AG04450 (cell line): ENCODE results near the gene SLC19A1. TPM values are rescaled to one million over a fixed set of nuclear protein-coding genes. Genes with fewer than 3 reads are reported as not detected.

Experiments
- CTCF ChIA-PET: fragments of 300-600, 350-600 bp; formaldehyde crosslinking; extraction: SDS; loops from one replicate; lab custom pipeline; 2022; ENCODE audit warnings: antibody characterized with exemption, inconsistent platforms; lab: Charles Lee
- POLR2A ChIA-PET: fragments of 350-600 bp; formaldehyde crosslinking; extraction: SDS; loops from one replicate; lab custom pipeline; 2021; ENCODE audit warnings: antibody characterized with exemption, inconsistent platforms; lab: Yijun Ruan, JAX
- DNase-seq: peaks from one replicate; pipeline ENCODE4 v3.0.0-alpha.2; 2011; ENCODE audit warnings: low read depth, low spot score
- H3K27ac ChIP-seq: one replicate; pipeline ENCODE4 v1.5.1; 2012; ENCODE audit warnings: low read depth, low read length, control low read depth
- H3K27me3 ChIP-seq: one replicate; pipeline ENCODE4 v1.6.0; 2012; ENCODE audit warnings: low read length; ENCODE audit not compliant: control insufficient read depth, insufficient read depth
- H3K4me3 ChIP-seq: 2 replicates; pipeline ENCODE4 v1.5.1; 2011; ENCODE audit warnings: mild to moderate bottlenecking, low read depth, low read length, control low read depth
- H3K9me3 ChIP-seq: 2 replicates; pipeline ENCODE4 v1.5.1; 2012; ENCODE audit warnings: low read length; ENCODE audit not compliant: control insufficient read depth, insufficient read depth
- CTCF ChIP-seq: IDR thresholded peaks from 2 replicates; pipeline ENCODE4 v1.5.1; 2011; ENCODE audit warnings: low read depth, low read length, control low read depth, inconsistent platforms
- polyA plus RNA-seq: library from polyadenylated mRNA; depleted of rRNA; stranded (reverse); fragments of >200 nt; gene quantifications from 2 replicates; pipeline ENCODE4 v1.2.3, GENCODE V29; 2011

Gene SLC19A1
- polyA plus RNA-seq, 1 experiment, result 4.4 TPM

GRCh38 chr21:45521241-45521640 is 21.0 kb downstream of the SLC19A1 start:
- DNase-seq, result no peak
- Histone ChIP-seq H3K27me3 (no peaks in the 10 kb centered on the region), H3K9me3 (peaks cover 10% of the 10 kb centered on the region), H3K4me3 (no peak overlapping the region), H3K27ac (no peak overlapping the region)
- TF ChIP-seq CTCF, result no peak
- ChIA-PET CTCF (no interaction called here), POLR2A (no interaction called here)

DNA sequence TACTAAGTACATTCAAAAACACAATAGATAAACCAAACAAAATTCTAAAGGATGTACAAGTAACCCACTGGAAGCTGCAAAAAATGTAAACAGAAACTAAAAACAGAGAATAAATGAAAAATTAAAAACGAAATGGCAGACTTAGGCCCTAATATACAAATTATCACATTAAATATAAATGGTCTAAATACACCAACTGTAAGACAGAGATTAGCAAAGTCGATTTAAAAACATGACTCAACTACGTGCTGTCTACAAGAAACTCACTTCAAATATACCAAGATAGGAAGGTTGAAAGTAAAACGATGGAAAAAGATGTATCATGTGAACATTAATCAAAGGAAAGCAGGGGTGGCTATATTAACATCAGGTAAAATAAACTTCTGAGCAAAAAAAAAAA is 23.1 kb downstream of the SLC19A1 start:
- H3K27ac ChIP-seq, result no peak overlapping the region
- no peak for DNase-seq
- no peak overlapping the region for H3K4me3 ChIP-seq
- POLR2A ChIA-PET, result no interaction called here
- CTCF ChIA-PET, result no interaction called here
- peaks cover 10% of the 10 kb centered on the region for H3K9me3 ChIP-seq
- H3K27me3 ChIP-seq, result no peaks in the 10 kb centered on the region
- no peak for TF ChIP-seq CTCF

DNA sequence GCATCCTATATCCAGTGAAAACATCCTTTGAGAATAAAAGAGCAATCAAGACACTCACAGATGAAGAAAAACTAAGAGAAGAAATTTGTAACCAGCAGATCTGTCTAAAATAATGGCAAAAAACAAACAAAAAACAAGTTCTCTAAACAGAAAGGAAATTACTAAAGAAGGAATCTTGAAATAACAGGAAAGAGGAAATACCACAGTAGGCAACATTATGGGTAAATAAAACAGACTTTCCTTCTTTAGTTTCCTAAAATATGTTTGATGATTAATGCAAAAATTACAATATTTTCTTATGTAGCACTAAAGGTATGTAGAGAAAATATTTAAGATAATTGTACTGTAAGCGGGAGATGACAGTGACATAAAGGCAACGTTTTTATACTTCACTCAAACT is 23.5 kb downstream of the SLC19A1 start:
- Histone ChIP-seq H3K9me3 (peaks cover 9% of the 10 kb centered on the region), H3K27me3 (no peaks in the 10 kb centered on the region), H3K27ac (no peak overlapping the region), H3K4me3 (no peak overlapping the region)
- ChIA-PET CTCF (no interaction called here), POLR2A (no interaction called here)
- TF ChIP-seq CTCF, result no peak
- no peak for DNase-seq

- Histone ChIP-seq H3K27me3 (no peaks in the 10 kb centered on the region), H3K27ac (no peak overlapping the region), H3K9me3 (peaks cover 7% of the 10 kb centered on the region), H3K4me3 (no peak overlapping the region)
- no peak for TF ChIP-seq CTCF
- POLR2A ChIA-PET, result interaction anchor here (1.1 kb wide), 1 partner anchor 9 kb away, joined by 3 read pairs; no protein-coding TSS in a partner anchor
- CTCF ChIA-PET, result no interaction called here
- no peak for DNase-seq
These were observed 24.8 kb downstream of the SLC19A1 start for GRCh38 chr21:45517249-45518065.

DNA sequence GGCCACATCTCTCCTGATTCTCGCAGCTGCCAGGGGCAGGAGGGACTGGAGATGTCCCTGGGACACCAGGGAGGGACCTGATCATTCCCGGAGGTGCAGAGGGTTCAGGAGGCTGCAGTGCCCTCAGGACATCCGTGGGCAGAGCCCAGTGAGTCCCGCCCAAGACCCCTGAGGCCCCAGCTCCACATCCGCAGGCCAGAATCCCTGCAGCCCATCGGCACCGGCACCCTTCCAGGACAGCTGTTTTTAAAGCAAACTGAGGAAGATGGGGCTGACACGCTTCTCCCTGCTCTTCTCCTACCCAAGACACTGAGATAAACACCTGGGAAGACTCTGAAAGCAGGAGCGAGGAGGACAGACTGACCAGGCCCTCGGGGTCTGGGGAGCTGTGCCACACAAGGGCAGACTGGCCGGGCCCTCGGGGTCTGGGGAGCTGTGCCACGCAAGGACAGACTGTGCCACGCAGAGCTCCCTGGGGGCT is 25.5 kb downstream of the SLC19A1 start:
- CTCF ChIA-PET, result no interaction called here
- Histone ChIP-seq H3K27ac (no peak overlapping the region), H3K27me3 (no peaks in the 10 kb centered on the region), H3K9me3 (peaks cover 7% of the 10 kb centered on the region), H3K4me3 (no peak overlapping the region)
- TF ChIP-seq CTCF, result no peak
- no peak for DNase-seq
- POLR2A ChIA-PET, result interaction anchor here (1.1 kb wide), 1 partner anchor 8 kb away, joined by 3 read pairs; no protein-coding TSS in a partner anchor
